HepG2 (cell line): ENCODE results near the gene INKA2. TPM values are rescaled to one million over a fixed set of nuclear protein-coding genes. Genes with fewer than 3 reads are reported as not detected.
A peak's percentile ranks its signal among the peaks of the same experiment; 100 is the strongest.

Source experiments
- CAMTA2 ChIP-seq: sonication (generic); formaldehyde crosslinking; IDR thresholded peaks from 2 replicates; pipeline ENCODE4 v1.4.0; 2020; ENCODE audit warnings: mild to moderate bottlenecking, missing genetic modification reagents, borderline replicate concordance
- CEBPG ChIP-seq: IDR thresholded peaks from 2 replicates; pipeline ENCODE4 v1.6.1; 2016
- ISL2 ChIP-seq: sonication (generic); formaldehyde crosslinking; IDR thresholded peaks from 2 replicates; pipeline ENCODE4 v1.5.0; 2020; ENCODE audit warnings: missing genetic modification reagents
- JUNB ChIP-seq: sonication (generic); formaldehyde crosslinking; IDR thresholded peaks from 2 replicates; pipeline ENCODE4 v1.8.0; 2022; ENCODE audit warnings: missing genetic modification reagents, mild to moderate bottlenecking, borderline replicate concordance
- KMT2B ChIP-seq: IDR thresholded peaks from 2 replicates; pipeline ENCODE4 v1.6.1; 2016; ENCODE audit warnings: missing genetic modification reagents, missing compliant biosample characterization
- MLLT10 ChIP-seq: sonication (generic); formaldehyde crosslinking; IDR thresholded peaks from 2 replicates; pipeline ENCODE4 v1.4.0; 2020; ENCODE audit warnings: missing genetic modification reagents
- MYC ChIP-seq: sonication (generic); formaldehyde crosslinking; IDR thresholded peaks from 2 replicates; pipeline ENCODE4 v1.9.0; 2021; ENCODE audit warnings: missing genetic modification reagents, borderline replicate concordance
- NFIC ChIP-seq: IDR thresholded peaks from 2 replicates; pipeline ENCODE4 v1.6.1; 2012; ENCODE audit warnings: mild to moderate bottlenecking, low read length, inconsistent platforms
- SALL2 ChIP-seq: sonication (generic); formaldehyde crosslinking; IDR thresholded peaks from 2 replicates; pipeline ENCODE4 v1.8.1; 2023; ENCODE audit warnings: mild to moderate bottlenecking, missing genetic modification reagents, inconsistent platforms
- SMARCE1 ChIP-seq: fragments of 450-650 bp; IDR thresholded peaks from 2 replicates; pipeline ENCODE4 v1.6.1; 2017; ENCODE audit warnings: borderline replicate concordance
- TOPORS ChIP-seq: sonication (generic); formaldehyde crosslinking; IDR thresholded peaks from 2 replicates; pipeline ENCODE4 v1.8.0; 2023; ENCODE audit warnings: mild to moderate bottlenecking, missing genetic modification reagents
- ZBTB42 ChIP-seq: sonication (generic); formaldehyde crosslinking; IDR thresholded peaks from 2 replicates; pipeline ENCODE4 v1.5.0; 2020; ENCODE audit warnings: mild to moderate bottlenecking, missing genetic modification reagents
- ZNF232 ChIP-seq: sonication (generic); formaldehyde crosslinking; IDR thresholded peaks from 2 replicates; pipeline ENCODE4 v1.4.0; 2020; ENCODE audit warnings: missing genetic modification reagents, borderline replicate concordance
- ZNF746 ChIP-seq: sonication (generic); formaldehyde crosslinking; IDR thresholded peaks from 2 replicates; pipeline ENCODE4 v1.8.0; 2022; ENCODE audit warnings: mild to moderate bottlenecking, missing genetic modification reagents
- ZNF768 ChIP-seq: sonication (generic); formaldehyde crosslinking; IDR thresholded peaks from 2 replicates; pipeline ENCODE4 v1.4.0; 2020; ENCODE audit warnings: missing genetic modification reagents
- ZNF792 ChIP-seq: IDR thresholded peaks from 2 replicates; pipeline ENCODE4 v1.6.1; 2016
- polyA plus RNA-seq, 8 experiments: library from polyadenylated mRNA; depleted of rRNA in 3 of 8; stranded (reverse) in 7 of 8; unstranded in 1 of 8; fragments of >200 nt; fragmentation: Illumina TruSeq in 4 of 8; extraction: Trizol in 4 of 8; gene quantifications; 2 replicates each; pipeline versions ENCODE4 v1.2.1 to v1.2.3, GENCODE V29; 2011 to 2016; ENCODE audit warnings: low read depth in 4 of 8, missing spikeins in 1 of 8, mixed read lengths in 1 of 8; ENCODE audit not compliant: insufficient read depth in 1 of 8
- total RNA-seq, 5 experiments: library from RNA; depleted of rRNA; stranded (reverse); fragments of >200 nt; fragmentation: Illumina TruSeq; extraction: Trizol; gene quantifications; 2 replicates each; pipeline ENCODE4 v1.2.3, GENCODE V29; 2016; ENCODE audit warnings: low read depth in 1 of 5
- TF ChIP-seq, protein P1 (sequence below): IDR thresholded peaks from 2 replicates; pipeline ENCODE4 v1.4.0; 2020; ENCODE audit warnings: mild to moderate bottlenecking, missing genetic modification reagents
- TF ChIP-seq, protein P2 (sequence below): sonication (generic); formaldehyde crosslinking; IDR thresholded peaks from 2 replicates; pipeline ENCODE4 v1.9.0; 2022; ENCODE audit warnings: low read depth, missing genetic modification reagents
- TF ChIP-seq, protein P3 (sequence below): sonication (generic); formaldehyde crosslinking; IDR thresholded peaks from 2 replicates; pipeline ENCODE4 v1.5.0; 2020; ENCODE audit warnings: missing genetic modification reagents, mild to moderate bottlenecking, borderline replicate concordance
- TF ChIP-seq, protein P4 (sequence below): sonication (generic); formaldehyde crosslinking; IDR thresholded peaks from 2 replicates; pipeline ENCODE4 v1.5.0; 2020; ENCODE audit warnings: mild to moderate bottlenecking, missing genetic modification reagents
- TF ChIP-seq, protein P5 (sequence below): sonication (generic); formaldehyde crosslinking; IDR thresholded peaks from 2 replicates; pipeline ENCODE4 v1.8.0; 2022; ENCODE audit warnings: missing genetic modification reagents, low read depth, mild to moderate bottlenecking, borderline replicate concordance

The INKA2 gene
- total and polyA plus RNA-seq, 2 of the 13 experiments (the other 11 are each of a cell fraction or from before 2014, with no cell fraction given), result 2.6 to 4.6 TPM

DNA sequence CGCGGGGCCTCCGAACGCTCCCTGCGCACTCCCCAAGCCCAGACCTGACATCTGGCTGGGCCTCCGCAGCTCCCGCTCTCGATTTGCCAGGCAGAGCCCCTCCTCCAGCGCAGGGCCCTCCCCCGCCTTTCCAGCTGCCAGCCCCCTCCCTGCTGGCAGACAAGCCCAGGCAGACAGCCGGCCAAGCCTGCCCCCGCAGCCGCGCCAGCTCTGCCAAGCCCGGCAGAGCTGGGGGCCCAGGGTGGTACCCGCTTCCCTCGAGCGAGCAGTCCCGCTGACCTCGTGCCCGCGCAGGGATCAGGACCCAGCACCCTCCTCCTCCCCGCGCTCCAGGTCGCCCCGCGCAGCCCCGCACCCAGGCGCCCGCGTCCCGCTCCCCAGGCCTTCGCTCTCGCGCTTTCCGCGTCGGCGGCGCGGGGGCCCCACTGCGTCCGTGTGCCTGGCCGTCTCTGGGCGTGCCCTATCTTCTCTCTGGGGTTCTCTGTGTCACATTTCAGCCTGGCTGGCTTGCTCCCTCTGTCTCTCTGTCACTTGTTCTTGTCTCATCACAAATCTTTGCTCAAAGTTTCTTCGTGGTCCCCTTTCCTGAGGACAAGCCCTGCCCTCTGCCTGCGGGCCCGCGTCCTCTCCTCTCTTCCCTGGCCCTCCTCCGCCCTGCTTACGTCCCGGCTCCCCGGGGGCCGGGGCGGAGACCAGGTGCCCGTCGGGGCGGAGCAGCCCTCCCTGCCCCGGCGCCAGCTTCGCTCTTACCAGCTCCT lies 580 bp downstream of the INKA2 start (continued):
- TF ChIP-seq, protein P1, sequence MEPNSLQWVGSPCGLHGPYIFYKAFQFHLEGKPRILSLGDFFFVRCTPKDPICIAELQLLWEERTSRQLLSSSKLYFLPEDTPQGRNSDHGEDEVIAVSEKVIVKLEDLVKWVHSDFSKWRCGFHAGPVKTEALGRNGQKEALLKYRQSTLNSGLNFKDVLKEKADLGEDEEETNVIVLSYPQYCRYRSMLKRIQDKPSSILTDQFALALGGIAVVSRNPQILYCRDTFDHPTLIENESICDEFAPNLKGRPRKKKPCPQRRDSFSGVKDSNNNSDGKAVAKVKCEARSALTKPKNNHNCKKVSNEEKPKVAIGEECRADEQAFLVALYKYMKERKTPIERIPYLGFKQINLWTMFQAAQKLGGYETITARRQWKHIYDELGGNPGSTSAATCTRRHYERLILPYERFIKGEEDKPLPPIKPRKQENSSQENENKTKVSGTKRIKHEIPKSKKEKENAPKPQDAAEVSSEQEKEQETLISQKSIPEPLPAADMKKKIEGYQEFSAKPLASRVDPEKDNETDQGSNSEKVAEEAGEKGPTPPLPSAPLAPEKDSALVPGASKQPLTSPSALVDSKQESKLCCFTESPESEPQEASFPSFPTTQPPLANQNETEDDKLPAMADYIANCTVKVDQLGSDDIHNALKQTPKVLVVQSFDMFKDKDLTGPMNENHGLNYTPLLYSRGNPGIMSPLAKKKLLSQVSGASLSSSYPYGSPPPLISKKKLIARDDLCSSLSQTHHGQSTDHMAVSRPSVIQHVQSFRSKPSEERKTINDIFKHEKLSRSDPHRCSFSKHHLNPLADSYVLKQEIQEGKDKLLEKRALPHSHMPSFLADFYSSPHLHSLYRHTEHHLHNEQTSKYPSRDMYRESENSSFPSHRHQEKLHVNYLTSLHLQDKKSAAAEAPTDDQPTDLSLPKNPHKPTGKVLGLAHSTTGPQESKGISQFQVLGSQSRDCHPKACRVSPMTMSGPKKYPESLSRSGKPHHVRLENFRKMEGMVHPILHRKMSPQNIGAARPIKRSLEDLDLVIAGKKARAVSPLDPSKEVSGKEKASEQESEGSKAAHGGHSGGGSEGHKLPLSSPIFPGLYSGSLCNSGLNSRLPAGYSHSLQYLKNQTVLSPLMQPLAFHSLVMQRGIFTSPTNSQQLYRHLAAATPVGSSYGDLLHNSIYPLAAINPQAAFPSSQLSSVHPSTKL (CRISPR knock-in tag), result no peak
- TF ChIP-seq MLLT10 (CRISPR knock-in tag) (no peak), SMARCE1 (no peak), ZNF746 (CRISPR knock-in tag) (0 out of 2 replicates have a peak, but pooled peaks have one; percentile 53), MYC (CRISPR knock-in tag) (no peak), CEBPG (CRISPR knock-in tag) (no peak), KMT2B (CRISPR knock-in tag) (no peak), TOPORS (0 out of 2 replicates have a peak, but pooled peaks have one; percentile 26), CAMTA2 (CRISPR knock-in tag) (0 out of 2 replicates have a peak, but pooled peaks have one; percentile 28), ZNF232 (no peak), ZBTB42 (CRISPR knock-in tag) (0 out of 2 replicates have a peak, but pooled peaks have one; percentile 58), NFIC (no peak), ISL2 (CRISPR knock-in tag) (no peak), SALL2 (no peak), ZNF792 (CRISPR knock-in tag) (no peak), JUNB (0 out of 2 replicates have a peak, but pooled peaks have one; percentile 11), ZNF768 (0 out of 2 replicates have a peak, but pooled peaks have one; percentile 54)
- TF ChIP-seq, protein P2, sequence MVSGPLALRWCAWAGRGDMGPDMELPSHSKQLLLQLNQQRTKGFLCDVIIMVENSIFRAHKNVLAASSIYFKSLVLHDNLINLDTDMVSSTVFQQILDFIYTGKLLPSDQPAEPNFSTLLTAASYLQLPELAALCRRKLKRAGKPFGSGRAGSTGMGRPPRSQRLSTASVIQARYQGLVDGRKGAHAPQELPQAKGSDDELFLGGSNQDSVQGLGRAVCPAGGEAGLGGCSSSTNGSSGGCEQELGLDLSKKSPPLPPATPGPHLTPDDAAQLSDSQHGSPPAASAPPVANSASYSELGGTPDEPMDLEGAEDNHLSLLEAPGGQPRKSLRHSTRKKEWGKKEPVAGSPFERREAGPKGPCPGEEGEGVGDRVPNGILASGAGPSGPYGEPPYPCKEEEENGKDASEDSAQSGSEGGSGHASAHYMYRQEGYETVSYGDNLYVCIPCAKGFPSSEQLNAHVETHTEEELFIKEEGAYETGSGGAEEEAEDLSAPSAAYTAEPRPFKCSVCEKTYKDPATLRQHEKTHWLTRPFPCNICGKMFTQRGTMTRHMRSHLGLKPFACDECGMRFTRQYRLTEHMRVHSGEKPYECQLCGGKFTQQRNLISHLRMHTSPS (CRISPR knock-in tag), result peak; percentile 62; the same call in 1 of the 2 replicates
- TF ChIP-seq, protein P3, sequence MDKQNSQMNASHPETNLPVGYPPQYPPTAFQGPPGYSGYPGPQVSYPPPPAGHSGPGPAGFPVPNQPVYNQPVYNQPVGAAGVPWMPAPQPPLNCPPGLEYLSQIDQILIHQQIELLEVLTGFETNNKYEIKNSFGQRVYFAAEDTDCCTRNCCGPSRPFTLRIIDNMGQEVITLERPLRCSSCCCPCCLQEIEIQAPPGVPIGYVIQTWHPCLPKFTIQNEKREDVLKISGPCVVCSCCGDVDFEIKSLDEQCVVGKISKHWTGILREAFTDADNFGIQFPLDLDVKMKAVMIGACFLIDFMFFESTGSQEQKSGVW (CRISPR knock-in tag), result no peak
- TF ChIP-seq, protein P4, sequence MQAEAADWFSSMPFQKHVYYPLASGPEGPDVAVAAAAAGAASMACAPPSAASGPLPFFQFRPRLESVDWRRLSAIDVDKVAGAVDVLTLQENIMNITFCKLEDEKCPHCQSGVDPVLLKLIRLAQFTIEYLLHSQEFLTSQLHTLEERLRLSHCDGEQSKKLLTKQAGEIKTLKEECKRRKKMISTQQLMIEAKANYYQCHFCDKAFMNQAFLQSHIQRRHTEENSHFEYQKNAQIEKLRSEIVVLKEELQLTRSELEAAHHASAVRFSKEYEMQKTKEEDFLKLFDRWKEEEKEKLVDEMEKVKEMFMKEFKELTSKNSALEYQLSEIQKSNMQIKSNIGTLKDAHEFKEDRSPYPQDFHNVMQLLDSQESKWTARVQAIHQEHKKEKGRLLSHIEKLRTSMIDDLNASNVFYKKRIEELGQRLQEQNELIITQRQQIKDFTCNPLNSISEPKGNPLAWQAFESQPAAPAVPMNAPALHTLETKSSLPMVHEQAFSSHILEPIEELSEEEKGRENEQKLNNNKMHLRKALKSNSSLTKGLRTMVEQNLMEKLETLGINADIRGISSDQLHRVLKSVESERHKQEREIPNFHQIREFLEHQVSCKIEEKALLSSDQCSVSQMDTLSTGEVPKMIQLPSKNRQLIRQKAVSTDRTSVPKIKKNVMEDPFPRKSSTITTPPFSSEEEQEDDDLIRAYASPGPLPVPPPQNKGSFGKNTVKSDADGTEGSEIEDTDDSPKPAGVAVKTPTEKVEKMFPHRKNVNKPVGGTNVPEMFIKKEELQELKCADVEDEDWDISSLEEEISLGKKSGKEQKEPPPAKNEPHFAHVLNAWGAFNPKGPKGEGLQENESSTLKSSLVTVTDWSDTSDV (CRISPR knock-in tag), result no peak; the same call in 1 of the 2 replicates
- TF ChIP-seq, protein P5, sequence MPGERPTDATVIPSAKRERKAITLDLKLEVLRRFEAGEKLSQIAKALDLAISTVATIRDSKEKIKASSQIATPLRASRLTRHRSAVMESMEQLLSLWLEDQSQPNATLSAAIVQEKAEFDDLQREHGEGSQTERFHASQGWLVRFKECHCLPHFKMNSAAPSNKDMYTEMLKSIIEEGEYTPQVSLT (CRISPR knock-in tag), result no peak
